HuH-7.5 (cell line): Measurements from ENCODE around the gene UBL3.

Source experiments
- DNase-seq: peaks from one replicate; pipeline ENCODE4 v3.0.0; 2011; ENCODE audit warnings: low spot score

UBL3 gene

GRCh38 chr13:29857085-29857484 is 6.7 kb upstream of the UBL3 start:
- no peak for DNase-seq

- DNase-seq, result no peak
These were observed 6.0 kb upstream of the UBL3 start for GRCh38 chr13:29856426-29856825.

- no peak for DNase-seq
These were observed 5.4 kb upstream of the UBL3 start for GRCh38 chr13:29855784-29856183.

GRCh38 chr13:29855009-29855408 is 4.6 kb upstream of the UBL3 start:
- DNase-seq, result no peak

GRCh38 chr13:29853131-29853530 is 2.7 kb upstream of the UBL3 start:
- DNase-seq, result no peak

GRCh38 chr13:29852472-29853054 is 2.1 kb upstream of the UBL3 start:
- no peak for DNase-seq

- peak; percentile 43 for DNase-seq
These were observed 645 bp downstream of the UBL3 start for GRCh38 chr13:29849731-29850212.

- DNase-seq, result no peak
These were observed 1.3 kb downstream of the UBL3 start for GRCh38 chr13:29849071-29849631.

- no peak for DNase-seq
These were observed 2.9 kb downstream of the UBL3 start for GRCh38 chr13:29847501-29847983.

GRCh38 chr13:29846475-29847256 is 3.8 kb downstream of the UBL3 start:
- DNase-seq, result no peak

- no peak for DNase-seq
These were observed 4.9 kb downstream of the UBL3 start for GRCh38 chr13:29845440-29846056.

GRCh38 chr13:29844441-29844840 is 6.0 kb downstream of the UBL3 start:
- DNase-seq, result no peak

- no peak for DNase-seq
These were observed 9.8 kb downstream of the UBL3 start for GRCh38 chr13:29840585-29840984.

GRCh38 chr13:29835280-29836061 is 14.9 kb downstream of the UBL3 start:
- no peak for DNase-seq

GRCh38 chr13:29832761-29833298 is 17.6 kb downstream of the UBL3 start:
- no peak for DNase-seq

- no peak for DNase-seq
These were observed 20.4 kb downstream of the UBL3 start for GRCh38 chr13:29830000-29830399.

- DNase-seq, result no peak
These were observed 31.3 kb downstream of the UBL3 start for GRCh38 chr13:29819143-29819542.

GRCh38 chr13:29817604-29818378 is 32.6 kb downstream of the UBL3 start:
- DNase-seq, result no peak

GRCh38 chr13:29816715-29817114 is 33.7 kb downstream of the UBL3 start:
- DNase-seq, result no peak

GRCh38 chr13:29815336-29815735 is 35.1 kb downstream of the UBL3 start:
- no peak for DNase-seq

- DNase-seq, result no peak
These were observed 39.5 kb downstream of the UBL3 start for GRCh38 chr13:29810898-29811297.
